K562 (cell line): Measurements from ENCODE around the gene SAMD11. TPM values are rescaled to one million over a fixed set of nuclear protein-coding genes. Genes with fewer than 3 reads are reported as not detected.

Experiments used
- BMI1 ChIP-seq: fragments of 150-350 bp; IDR thresholded peaks from 2 replicates; pipeline ENCODE4 v1.6.1; 2014; ENCODE audit warnings: low read length
- KAT2B ChIP-seq: IDR thresholded peaks from one replicate; pipeline ENCODE4 v1.6.1; 2012; ENCODE audit warnings: low read depth, mild to moderate bottlenecking, control low read depth, inconsistent platforms, low read length, moderate library complexity
- MCM3 ChIP-seq: fragments of 450-650 bp; IDR thresholded peaks from 2 replicates; pipeline ENCODE4 v1.6.1; 2016
- MEIS2 ChIP-seq: fragments of 450-650 bp; IDR thresholded peaks from 2 replicates; pipeline ENCODE4 v1.6.1; 2014; ENCODE audit warnings: mild to moderate bottlenecking; ENCODE audit not compliant: partially characterized antibody
- POU5F1 ChIP-seq: fragments of 150-350 bp; IDR thresholded peaks from 2 replicates; pipeline ENCODE4 v1.6.1; 2014; ENCODE audit warnings: borderline replicate concordance, low read length, low read depth, mild to moderate bottlenecking; ENCODE audit not compliant: partially characterized antibody
- PPARD ChIP-seq: fragments of 250-450 bp; sonication (Bioruptor Pico); IDR thresholded peaks from 2 replicates; pipeline ENCODE4 v1.8.0; 2022; ENCODE audit warnings: inconsistent platforms, mild to moderate bottlenecking, moderate library complexity
- RBM22 ChIP-seq: fragments of 200-400 bp; formaldehyde crosslinking; IDR thresholded peaks from 2 replicates; pipeline ENCODE4 v1.6.1; 2018; ENCODE audit warnings: low read length, low read depth; ENCODE audit not compliant: poor library complexity, severe bottlenecking
- TRIM28 ChIP-seq: fragments of 450-650 bp; IDR thresholded peaks from 2 replicates; pipeline ENCODE4 v1.6.1; 2017
- ZNF445 ChIP-seq: fragments of 250-450 bp; sonication (Bioruptor Pico); IDR thresholded peaks from 2 replicates; pipeline ENCODE4 v1.4.0; 2020; ENCODE audit warnings: low read depth, mild to moderate bottlenecking, moderate library complexity
- ZNF639 ChIP-seq, 2 experiments: fragments of 200-800 bp in 1 of 2; sonication (Bioruptor generic) in 1 of 2; sonication (generic) in 1 of 2; formaldehyde crosslinking in 1 of 2; IDR thresholded peaks in 1 of 2; conservative IDR thresholded peaks in 1 of 2; 2 replicates each; pipeline versions ENCODE4 v1.5.0 to v1.6.1; 2016 to 2020; ENCODE audit warnings: missing compliant biosample characterization in 1 of 2, missing genetic modification characterization in 1 of 2, missing genetic modification reagents in 1 of 2
- polyA plus RNA-seq, 8 experiments: library from polyadenylated mRNA; depleted of rRNA in 4 of 8; stranded (reverse) in 5 of 8; unstranded in 3 of 8; fragments of >200 nt; fragmentation: Nextera tagmentation in 2 of 8; fragmentation: Illumina TruSeq in 1 of 8; extraction: Ambion mirVana in 2 of 8; extraction: Trizol in 1 of 8; gene quantifications; 2 replicates each; pipeline versions ENCODE4 v1.2.1 to v1.2.3, GENCODE V29; 2011 to 2014; ENCODE audit warnings: inconsistent platforms in 1 of 8, missing spikeins in 1 of 8
- total RNA-seq, 7 experiments: library from RNA; depleted of rRNA in 6 of 7; stranded (reverse); fragments of >200 nt in 6 of 7; fragmentation: Illumina TruSeq in 2 of 7; extraction: Trizol in 2 of 7; gene quantifications; 2 replicates each; pipeline versions ENCODE4 v1.2.1 to v1.2.3, GENCODE V29; 2011 to 2021; ENCODE audit warnings: low replicate concordance in 1 of 7
- TF ChIP-seq, protein P1 (sequence below), 2 experiments: fragments of 450-650 bp in 1 of 2; sonication (generic) in 1 of 2; formaldehyde crosslinking; conservative IDR thresholded peaks; 2 replicates each; pipeline versions ENCODE4 v1.4.0 to v1.8.1; 2020 to 2022; ENCODE audit warnings: mild to moderate bottlenecking in 1 of 2, missing genetic modification reagents in 1 of 2
- TF ChIP-seq, protein P2 (sequence below): sonication (generic); formaldehyde crosslinking; IDR thresholded peaks from 2 replicates; pipeline ENCODE4 v1.8.0; 2022; ENCODE audit warnings: mild to moderate bottlenecking, missing genetic modification reagents
- TF ChIP-seq, protein P3 (sequence below): fragments of 450-650 bp; formaldehyde crosslinking; IDR thresholded peaks from 2 replicates; pipeline ENCODE4 v1.4.0; 2020; ENCODE audit warnings: mild to moderate bottlenecking, moderate library complexity
- TF ChIP-seq, protein P4 (sequence below): sonication (generic); formaldehyde crosslinking; IDR thresholded peaks from 2 replicates; pipeline ENCODE4 v1.8.1; 2023; ENCODE audit warnings: missing genetic modification reagents, mild to moderate bottlenecking, borderline replicate concordance

SAMD11 gene
- total and polyA plus RNA-seq, 9 of the 15 experiments (the other 6 are each of a cell fraction or from before 2014, with no cell fraction given), result 0.07 to 0.82 (median 0.11) TPM; not detected in 2

GRCh38 chr1:966704-967300 lies 43.1 kb downstream of the SAMD11 start (continued):
- TF ChIP-seq, protein P1, sequence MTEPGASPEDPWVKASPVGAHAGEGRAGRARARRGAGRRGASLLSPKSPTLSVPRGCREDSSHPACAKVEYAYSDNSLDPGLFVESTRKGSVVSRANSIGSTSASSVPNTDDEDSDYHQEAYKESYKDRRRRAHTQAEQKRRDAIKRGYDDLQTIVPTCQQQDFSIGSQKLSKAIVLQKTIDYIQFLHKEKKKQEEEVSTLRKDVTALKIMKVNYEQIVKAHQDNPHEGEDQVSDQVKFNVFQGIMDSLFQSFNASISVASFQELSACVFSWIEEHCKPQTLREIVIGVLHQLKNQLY (CRISPR knock-in tag; conservative IDR thresholded peaks at IDR 0.05), result no peak
- TF ChIP-seq KAT2B (no peak), POU5F1 (no peak), ZNF445 (CRISPR knock-in tag) (no peak), TRIM28 (no peak), BMI1 (no peak), ZNF639 (CRISPR knock-in tag; conservative IDR thresholded peaks at IDR 0.05 in 1 of 2, IDR thresholded peaks at IDR 0.05 in 1 of 2) (no peak), MEIS2 (no peak), PPARD (CRISPR knock-in tag) (no peak), RBM22 (no peak), MCM3 (no peak)
- TF ChIP-seq, protein P2, sequence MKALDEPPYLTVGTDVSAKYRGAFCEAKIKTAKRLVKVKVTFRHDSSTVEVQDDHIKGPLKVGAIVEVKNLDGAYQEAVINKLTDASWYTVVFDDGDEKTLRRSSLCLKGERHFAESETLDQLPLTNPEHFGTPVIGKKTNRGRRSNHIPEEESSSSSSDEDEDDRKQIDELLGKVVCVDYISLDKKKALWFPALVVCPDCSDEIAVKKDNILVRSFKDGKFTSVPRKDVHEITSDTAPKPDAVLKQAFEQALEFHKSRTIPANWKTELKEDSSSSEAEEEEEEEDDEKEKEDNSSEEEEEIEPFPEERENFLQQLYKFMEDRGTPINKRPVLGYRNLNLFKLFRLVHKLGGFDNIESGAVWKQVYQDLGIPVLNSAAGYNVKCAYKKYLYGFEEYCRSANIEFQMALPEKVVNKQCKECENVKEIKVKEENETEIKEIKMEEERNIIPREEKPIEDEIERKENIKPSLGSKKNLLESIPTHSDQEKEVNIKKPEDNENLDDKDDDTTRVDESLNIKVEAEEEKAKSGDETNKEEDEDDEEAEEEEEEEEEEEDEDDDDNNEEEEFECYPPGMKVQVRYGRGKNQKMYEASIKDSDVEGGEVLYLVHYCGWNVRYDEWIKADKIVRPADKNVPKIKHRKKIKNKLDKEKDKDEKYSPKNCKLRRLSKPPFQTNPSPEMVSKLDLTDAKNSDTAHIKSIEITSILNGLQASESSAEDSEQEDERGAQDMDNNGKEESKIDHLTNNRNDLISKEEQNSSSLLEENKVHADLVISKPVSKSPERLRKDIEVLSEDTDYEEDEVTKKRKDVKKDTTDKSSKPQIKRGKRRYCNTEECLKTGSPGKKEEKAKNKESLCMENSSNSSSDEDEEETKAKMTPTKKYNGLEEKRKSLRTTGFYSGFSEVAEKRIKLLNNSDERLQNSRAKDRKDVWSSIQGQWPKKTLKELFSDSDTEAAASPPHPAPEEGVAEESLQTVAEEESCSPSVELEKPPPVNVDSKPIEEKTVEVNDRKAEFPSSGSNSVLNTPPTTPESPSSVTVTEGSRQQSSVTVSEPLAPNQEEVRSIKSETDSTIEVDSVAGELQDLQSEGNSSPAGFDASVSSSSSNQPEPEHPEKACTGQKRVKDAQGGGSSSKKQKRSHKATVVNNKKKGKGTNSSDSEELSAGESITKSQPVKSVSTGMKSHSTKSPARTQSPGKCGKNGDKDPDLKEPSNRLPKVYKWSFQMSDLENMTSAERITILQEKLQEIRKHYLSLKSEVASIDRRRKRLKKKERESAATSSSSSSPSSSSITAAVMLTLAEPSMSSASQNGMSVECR, result peak; percentile 73
- TF ChIP-seq, protein P3, sequence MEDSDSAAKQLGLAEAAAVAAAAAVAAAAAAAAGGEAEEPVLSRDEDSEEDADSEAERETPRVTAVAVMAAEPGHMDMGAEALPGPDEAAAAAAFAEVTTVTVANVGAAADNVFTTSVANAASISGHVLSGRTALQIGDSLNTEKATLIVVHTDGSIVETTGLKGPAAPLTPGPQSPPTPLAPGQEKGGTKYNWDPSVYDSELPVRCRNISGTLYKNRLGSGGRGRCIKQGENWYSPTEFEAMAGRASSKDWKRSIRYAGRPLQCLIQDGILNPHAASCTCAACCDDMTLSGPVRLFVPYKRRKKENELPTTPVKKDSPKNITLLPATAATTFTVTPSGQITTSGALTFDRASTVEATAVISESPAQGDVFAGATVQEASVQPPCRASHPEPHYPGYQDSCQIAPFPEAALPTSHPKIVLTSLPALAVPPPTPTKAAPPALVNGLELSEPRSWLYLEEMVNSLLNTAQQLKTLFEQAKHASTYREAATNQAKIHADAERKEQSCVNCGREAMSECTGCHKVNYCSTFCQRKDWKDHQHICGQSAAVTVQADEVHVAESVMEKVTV (CRISPR knock-in tag), result no peak
- TF ChIP-seq, protein P4, sequence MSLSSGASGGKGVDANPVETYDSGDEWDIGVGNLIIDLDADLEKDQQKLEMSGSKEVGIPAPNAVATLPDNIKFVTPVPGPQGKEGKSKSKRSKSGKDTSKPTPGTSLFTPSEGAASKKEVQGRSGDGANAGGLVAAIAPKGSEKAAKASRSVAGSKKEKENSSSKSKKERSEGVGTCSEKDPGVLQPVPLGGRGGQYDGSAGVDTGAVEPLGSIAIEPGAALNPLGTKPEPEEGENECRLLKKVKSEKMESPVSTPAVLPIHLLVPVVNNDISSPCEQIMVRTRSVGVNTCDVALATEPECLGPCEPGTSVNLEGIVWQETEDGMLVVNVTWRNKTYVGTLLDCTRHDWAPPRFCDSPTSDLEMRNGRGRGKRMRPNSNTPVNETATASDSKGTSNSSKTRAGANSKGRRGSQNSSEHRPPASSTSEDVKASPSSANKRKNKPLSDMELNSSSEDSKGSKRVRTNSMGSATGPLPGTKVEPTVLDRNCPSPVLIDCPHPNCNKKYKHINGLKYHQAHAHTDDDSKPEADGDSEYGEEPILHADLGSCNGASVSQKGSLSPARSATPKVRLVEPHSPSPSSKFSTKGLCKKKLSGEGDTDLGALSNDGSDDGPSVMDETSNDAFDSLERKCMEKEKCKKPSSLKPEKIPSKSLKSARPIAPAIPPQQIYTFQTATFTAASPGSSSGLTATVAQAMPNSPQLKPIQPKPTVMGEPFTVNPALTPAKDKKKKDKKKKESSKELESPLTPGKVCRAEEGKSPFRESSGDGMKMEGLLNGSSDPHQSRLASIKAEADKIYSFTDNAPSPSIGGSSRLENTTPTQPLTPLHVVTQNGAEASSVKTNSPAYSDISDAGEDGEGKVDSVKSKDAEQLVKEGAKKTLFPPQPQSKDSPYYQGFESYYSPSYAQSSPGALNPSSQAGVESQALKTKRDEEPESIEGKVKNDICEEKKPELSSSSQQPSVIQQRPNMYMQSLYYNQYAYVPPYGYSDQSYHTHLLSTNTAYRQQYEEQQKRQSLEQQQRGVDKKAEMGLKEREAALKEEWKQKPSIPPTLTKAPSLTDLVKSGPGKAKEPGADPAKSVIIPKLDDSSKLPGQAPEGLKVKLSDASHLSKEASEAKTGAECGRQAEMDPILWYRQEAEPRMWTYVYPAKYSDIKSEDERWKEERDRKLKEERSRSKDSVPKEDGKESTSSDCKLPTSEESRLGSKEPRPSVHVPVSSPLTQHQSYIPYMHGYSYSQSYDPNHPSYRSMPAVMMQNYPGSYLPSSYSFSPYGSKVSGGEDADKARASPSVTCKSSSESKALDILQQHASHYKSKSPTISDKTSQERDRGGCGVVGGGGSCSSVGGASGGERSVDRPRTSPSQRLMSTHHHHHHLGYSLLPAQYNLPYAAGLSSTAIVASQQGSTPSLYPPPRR (CRISPR knock-in tag), result no peak
